ENCODE results near the gene CFAP58.

CFAP58 gene

GRCh38 chr10:104371753-104372152 is 18.1 kb downstream of the CFAP58 start:
- no peak for DNase-seq (ENCODE audit: low read depth in 2 of 2)

- DNase-seq (ENCODE audit: low read depth in 2 of 2): no peak
These were observed 21.0 kb downstream of the CFAP58 start for GRCh38 chr10:104374591-104374990.

GRCh38 chr10:104376784-104377300 is 23.2 kb downstream of the CFAP58 start:
- no peak for DNase-seq (ENCODE audit: low read depth in 2 of 2)

GRCh38 chr10:104380336-104380735 is 26.7 kb downstream of the CFAP58 start:
- no peak for DNase-seq (ENCODE audit: low read depth in 2 of 2)

GRCh38 chr10:104387130-104387888 is 33.7 kb downstream of the CFAP58 start:
- DNase-seq (ENCODE audit: low read depth in 2 of 2): no peak

GRCh38 chr10:104388830-104389229 is 35.2 kb downstream of the CFAP58 start:
- no peak for DNase-seq (ENCODE audit: low read depth in 2 of 2)

- DNase-seq (ENCODE audit: low read depth in 2 of 2): no peak
These were observed 37.7 kb downstream of the CFAP58 start for GRCh38 chr10:104391150-104391968.

GRCh38 chr10:104391969-104392296 is 38.3 kb downstream of the CFAP58 start:
- DNase-seq (ENCODE audit: low read depth in 2 of 2): no peak

GRCh38 chr10:104393387-104393786 is 39.8 kb downstream of the CFAP58 start:
- DNase-seq (ENCODE audit: low read depth in 2 of 2): no peak

GRCh38 chr10:104396581-104396980 is 42.9 kb downstream of the CFAP58 start:
- DNase-seq (ENCODE audit: low read depth in 2 of 2): no peak

GRCh38 chr10:104403636-104404035 is 50.0 kb downstream of the CFAP58 start:
- DNase-seq (ENCODE audit: low read depth in 2 of 2): no peak

GRCh38 chr10:104406715-104407650 is 53.4 kb downstream of the CFAP58 start:
- no peak for DNase-seq (ENCODE audit: low read depth in 2 of 2)

GRCh38 chr10:104413528-104413927 is 59.9 kb downstream of the CFAP58 start:
- DNase-seq (ENCODE audit: low read depth in 2 of 2): no peak

- no peak for DNase-seq (ENCODE audit: low read depth in 2 of 2)
These were observed 62.0 kb downstream of the CFAP58 start for GRCh38 chr10:104415526-104416165.

GRCh38 chr10:104416851-104417250 is 63.2 kb downstream of the CFAP58 start:
- DNase-seq (ENCODE audit: low read depth in 2 of 2): no peak

- DNase-seq (ENCODE audit: low read depth in 2 of 2): no peak
These were observed 64.1 kb downstream of the CFAP58 start for GRCh38 chr10:104417637-104418292.

GRCh38 chr10:104424719-104425118 is 71.1 kb downstream of the CFAP58 start:
- no peak for DNase-seq (ENCODE audit: low read depth in 2 of 2)

GRCh38 chr10:104427989-104428388 is 74.4 kb downstream of the CFAP58 start:
- DNase-seq (ENCODE audit: low read depth in 2 of 2): no peak

- no peak for DNase-seq (ENCODE audit: low read depth in 2 of 2)
These were observed 76.2 kb downstream of the CFAP58 start for GRCh38 chr10:104429846-104430245.

GRCh38 chr10:104430360-104430759 is 76.7 kb downstream of the CFAP58 start:
- DNase-seq (ENCODE audit: low read depth in 2 of 2): no peak

GRCh38 chr10:104433669-104434068 is 80.0 kb downstream of the CFAP58 start:
- no peak for DNase-seq (ENCODE audit: low read depth in 2 of 2)

Data from activated CD8-positive, alpha-beta memory T cell treated with anti-CD3 and anti-CD28 coated beads for 4 hours (primary cell).